Panc1 (cell line): ENCODE measurements around the gene FRMD4A. TPM values are rescaled to one million over a fixed set of nuclear protein-coding genes. Genes with fewer than 3 reads are reported as not detected.

Source experiments
- ATAC-seq: fragments of 200-7000 bp; cut with Tn5 transposase; 2 replicates; pipeline ENCODE4 v1.9.1; 2020; ENCODE audit warnings: mild to moderate bottlenecking, moderate library complexity
- BruUV-seq: library from RNA; stranded (reverse); fragments of 400-500 nt; replicated peaks from 2 replicates; lab custom pipeline; 2021; lab: Mats Ljungman, UMichigan
- CTCF ChIA-PET: fragments of 300-600 bp; sonication (Branson Sonifier 250); formaldehyde crosslinking; loops from one replicate; lab custom pipeline; 2022; ENCODE audit warnings: antibody characterized with exemption; lab: Charles Lee
- POLR2A ChIA-PET: fragments of 300-600 bp; sonication (Branson Sonifier 250); formaldehyde crosslinking; loops from one replicate; lab custom pipeline; 2022; ENCODE audit warnings: antibody characterized with exemption; lab: Charles Lee
- DNase-seq: peaks from one replicate; pipeline ENCODE4 v3.0.0-alpha.2; 2010; ENCODE audit warnings: low read depth, low spot score
- H3K27ac ChIP-seq: 2 replicates; pipeline ENCODE4 v1.5.1; 2011; ENCODE audit warnings: mild to moderate bottlenecking, low read length, inconsistent platforms
- H3K27me3 ChIP-seq: fragments of 200-500 bp; sonication (Bioruptor generic); 2 replicates; pipeline ENCODE4 v1.6.0; 2014; ENCODE audit warnings: low read length, inconsistent platforms; ENCODE audit not compliant: control insufficient read depth, insufficient read depth
- H3K36me3 ChIP-seq: fragments of 200-500 bp; sonication (Bioruptor generic); 2 replicates; pipeline ENCODE4 v1.5.1; 2014; ENCODE audit warnings: inconsistent platforms, mild to moderate bottlenecking, low read length, moderate library complexity; ENCODE audit not compliant: control insufficient read depth, insufficient read depth
- H3K4me1 ChIP-seq: 2 replicates; pipeline ENCODE4 v1.5.1; 2011; ENCODE audit warnings: inconsistent platforms, mild to moderate bottlenecking, low read length, moderate library complexity; ENCODE audit not compliant: control insufficient read depth, insufficient read depth
- H3K4me3 ChIP-seq, 2 experiments: 2 replicates each; pipeline ENCODE4 v1.5.1; 2011 to 2012; ENCODE audit warnings: low read depth in 2 of 2, low read length in 2 of 2, mild to moderate bottlenecking in 2 of 2, inconsistent platforms in 1 of 2, moderate library complexity in 1 of 2
- H3K9me3 ChIP-seq: fragments of 200-500 bp; sonication (Bioruptor generic); 2 replicates; pipeline ENCODE4 v1.5.1; 2014; ENCODE audit warnings: low read depth, mild to moderate bottlenecking, inconsistent platforms, low read length, moderate library complexity; ENCODE audit not compliant: control insufficient read depth, insufficient read depth
- POLR2AphosphoS5 ChIP-seq: IDR thresholded peaks from 2 replicates; pipeline ENCODE4 v1.6.1; 2012; ENCODE audit warnings: mild to moderate bottlenecking, low read depth, low read length, moderate library complexity
- SIN3A ChIP-seq: IDR thresholded peaks from 2 replicates; pipeline ENCODE4 v1.6.1; 2012; ENCODE audit warnings: low read depth, mild to moderate bottlenecking, low read length, moderate library complexity, borderline replicate concordance; ENCODE audit not compliant: insufficient read depth
- TCF7L2 ChIP-seq: IDR thresholded peaks from 2 replicates; pipeline ENCODE4 v1.6.1; 2011; ENCODE audit warnings: mild to moderate bottlenecking, low read depth, low read length, inconsistent platforms
- in situ Hi-C: cut with HindIII; loops from 2 replicates; pipeline ENCODE4 v1.10.0; 2016; ENCODE audit warnings: low sequenced_read_pairs, low pct_unique_long_range_greater_than_20kb
- intact Hi-C: fragments of 100-400 bp; cut with micrococcal nuclease; formaldehyde crosslinking; loops from one replicate; pipeline ENCODE4 v1.10.0; 2022; ENCODE audit not compliant: unreplicated experiment
- total RNA-seq: library from RNA; stranded (reverse); gene quantifications from one replicate; pipeline ENCODE4 v1.2.1, GENCODE V29; 2021; ENCODE audit not compliant: unreplicated experiment
- TF ChIP-seq, protein P1 (sequence below), 2 experiments: IDR thresholded peaks; 2 replicates each; pipeline ENCODE4 v1.6.1; 2011 to 2012; ENCODE audit warnings: low read depth in 2 of 2, control low read depth in 1 of 2, low read length in 1 of 2, mild to moderate bottlenecking in 1 of 2, moderate library complexity in 1 of 2; ENCODE audit not compliant: insufficient read depth in 1 of 2
- TF ChIP-seq, protein P2 (sequence below): fragments of 450-650 bp; IDR thresholded peaks from 2 replicates; pipeline ENCODE4 v1.5.1; 2017; ENCODE audit warnings: mild to moderate bottlenecking

FRMD4A gene
- total RNA-seq, 1 experiment from 2014 or later = 7.1 TPM

DNA sequence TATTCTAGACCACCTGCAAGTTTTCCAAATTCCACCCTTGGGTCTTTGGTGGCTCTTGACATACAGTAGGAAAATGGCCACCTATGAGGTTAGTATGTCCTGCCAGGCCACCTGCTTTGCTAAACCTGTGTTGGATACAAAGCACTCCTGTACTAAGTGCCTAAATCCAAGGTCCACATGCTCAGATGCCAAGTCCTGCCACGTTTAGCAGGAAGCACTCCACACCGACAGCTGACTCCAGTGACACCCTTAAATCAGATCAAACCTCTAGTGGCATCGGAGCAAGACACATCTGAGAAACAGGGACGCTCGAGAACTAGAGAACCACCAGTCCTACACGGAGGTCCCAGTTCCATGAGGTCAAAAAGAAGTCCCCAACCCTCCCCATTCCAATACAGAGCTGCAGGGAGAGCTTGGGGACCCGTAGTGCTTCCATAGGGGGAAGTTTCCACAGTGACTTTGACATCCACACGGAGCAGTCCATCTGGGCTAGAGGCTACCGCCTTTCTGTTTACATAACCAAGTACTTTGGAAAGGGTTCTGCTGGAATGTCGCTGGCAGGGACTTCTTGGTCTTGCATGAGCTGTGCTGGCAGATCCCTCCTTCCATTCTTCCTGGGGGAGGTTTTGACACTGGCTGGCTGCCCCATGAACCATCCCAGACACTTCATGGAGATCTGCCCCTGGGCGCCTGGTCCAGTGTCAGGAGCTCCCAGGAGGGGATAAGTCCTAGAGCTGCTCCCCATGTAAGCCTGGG, 453.4 kb downstream of the FRMD4A start:
- CTCF ChIA-PET = no interaction called here
- ATAC-seq = no peak
- no peak for DNase-seq

DNA sequence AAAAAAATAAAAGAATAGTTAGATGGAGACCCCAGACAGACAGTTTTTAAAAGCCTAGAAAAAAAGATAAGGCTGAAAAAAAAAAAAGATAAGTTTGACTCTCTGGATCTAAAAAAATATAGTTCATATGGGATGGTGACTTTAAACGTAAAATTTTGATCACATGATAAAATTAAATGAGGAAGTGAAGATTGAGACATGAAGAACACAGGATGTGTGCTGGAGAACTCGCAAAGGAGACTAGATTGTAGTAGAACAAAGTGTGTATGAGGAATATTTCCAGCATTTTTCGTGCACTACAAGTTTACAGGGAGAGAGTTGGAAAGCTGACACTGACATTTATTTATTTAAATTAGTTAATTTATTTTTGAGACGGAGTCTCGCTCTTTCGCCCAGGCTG, 457.5 kb downstream of the FRMD4A start:
- DNase-seq = no peak
- ATAC-seq = no peak
- POLR2A ChIA-PET = no interaction called here
- H3K9me3 ChIP-seq = no peaks in the 10 kb centered on the region
- H3K36me3 ChIP-seq = no peaks in the 10 kb centered on the region
- H3K27me3 ChIP-seq = no peaks in the 10 kb centered on the region
- TF ChIP-seq TCF7L2 (no peak), SIN3A (no peak), POLR2AphosphoS5 (no peak)
- TF ChIP-seq, protein P1, sequence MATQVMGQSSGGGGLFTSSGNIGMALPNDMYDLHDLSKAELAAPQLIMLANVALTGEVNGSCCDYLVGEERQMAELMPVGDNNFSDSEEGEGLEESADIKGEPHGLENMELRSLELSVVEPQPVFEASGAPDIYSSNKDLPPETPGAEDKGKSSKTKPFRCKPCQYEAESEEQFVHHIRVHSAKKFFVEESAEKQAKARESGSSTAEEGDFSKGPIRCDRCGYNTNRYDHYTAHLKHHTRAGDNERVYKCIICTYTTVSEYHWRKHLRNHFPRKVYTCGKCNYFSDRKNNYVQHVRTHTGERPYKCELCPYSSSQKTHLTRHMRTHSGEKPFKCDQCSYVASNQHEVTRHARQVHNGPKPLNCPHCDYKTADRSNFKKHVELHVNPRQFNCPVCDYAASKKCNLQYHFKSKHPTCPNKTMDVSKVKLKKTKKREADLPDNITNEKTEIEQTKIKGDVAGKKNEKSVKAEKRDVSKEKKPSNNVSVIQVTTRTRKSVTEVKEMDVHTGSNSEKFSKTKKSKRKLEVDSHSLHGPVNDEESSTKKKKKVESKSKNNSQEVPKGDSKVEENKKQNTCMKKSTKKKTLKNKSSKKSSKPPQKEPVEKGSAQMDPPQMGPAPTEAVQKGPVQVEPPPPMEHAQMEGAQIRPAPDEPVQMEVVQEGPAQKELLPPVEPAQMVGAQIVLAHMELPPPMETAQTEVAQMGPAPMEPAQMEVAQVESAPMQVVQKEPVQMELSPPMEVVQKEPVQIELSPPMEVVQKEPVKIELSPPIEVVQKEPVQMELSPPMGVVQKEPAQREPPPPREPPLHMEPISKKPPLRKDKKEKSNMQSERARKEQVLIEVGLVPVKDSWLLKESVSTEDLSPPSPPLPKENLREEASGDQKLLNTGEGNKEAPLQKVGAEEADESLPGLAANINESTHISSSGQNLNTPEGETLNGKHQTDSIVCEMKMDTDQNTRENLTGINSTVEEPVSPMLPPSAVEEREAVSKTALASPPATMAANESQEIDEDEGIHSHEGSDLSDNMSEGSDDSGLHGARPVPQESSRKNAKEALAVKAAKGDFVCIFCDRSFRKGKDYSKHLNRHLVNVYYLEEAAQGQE (IDR thresholded peaks at IDR 0.05; ENCODE audit: insufficient read depth in 1 of 2, low read depth in 2 of 2, low read length in 1 of 2) = no peak
- TF ChIP-seq, protein P2, sequence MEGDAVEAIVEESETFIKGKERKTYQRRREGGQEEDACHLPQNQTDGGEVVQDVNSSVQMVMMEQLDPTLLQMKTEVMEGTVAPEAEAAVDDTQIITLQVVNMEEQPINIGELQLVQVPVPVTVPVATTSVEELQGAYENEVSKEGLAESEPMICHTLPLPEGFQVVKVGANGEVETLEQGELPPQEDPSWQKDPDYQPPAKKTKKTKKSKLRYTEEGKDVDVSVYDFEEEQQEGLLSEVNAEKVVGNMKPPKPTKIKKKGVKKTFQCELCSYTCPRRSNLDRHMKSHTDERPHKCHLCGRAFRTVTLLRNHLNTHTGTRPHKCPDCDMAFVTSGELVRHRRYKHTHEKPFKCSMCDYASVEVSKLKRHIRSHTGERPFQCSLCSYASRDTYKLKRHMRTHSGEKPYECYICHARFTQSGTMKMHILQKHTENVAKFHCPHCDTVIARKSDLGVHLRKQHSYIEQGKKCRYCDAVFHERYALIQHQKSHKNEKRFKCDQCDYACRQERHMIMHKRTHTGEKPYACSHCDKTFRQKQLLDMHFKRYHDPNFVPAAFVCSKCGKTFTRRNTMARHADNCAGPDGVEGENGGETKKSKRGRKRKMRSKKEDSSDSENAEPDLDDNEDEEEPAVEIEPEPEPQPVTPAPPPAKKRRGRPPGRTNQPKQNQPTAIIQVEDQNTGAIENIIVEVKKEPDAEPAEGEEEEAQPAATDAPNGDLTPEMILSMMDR = no peak
- intact Hi-C loops = no loop called here
- no peaks in the 10 kb centered on the region for H3K4me1 ChIP-seq
- H3K4me3 ChIP-seq = no peak overlapping the region
- H3K27ac ChIP-seq = no peak overlapping the region
- CTCF ChIA-PET = no interaction called here
- no TSS peak for BruUV-seq
- in situ Hi-C loops = no loop called here

More for the DNA sequence above, 453.4 kb downstream of the FRMD4A start:
- Histone ChIP-seq H3K4me1 (no peaks in the 10 kb centered on the region), H3K4me3 (no peak overlapping the region), H3K36me3 (no peaks in the 10 kb centered on the region), H3K27ac (no peak overlapping the region), H3K27me3 (no peaks in the 10 kb centered on the region), H3K9me3 (no peaks in the 10 kb centered on the region)
- TF ChIP-seq POLR2AphosphoS5 (no peak), TCF7L2 (no peak), SIN3A (no peak)
- TF ChIP-seq, protein P1 (IDR thresholded peaks at IDR 0.05; ENCODE audit: insufficient read depth in 1 of 2, low read depth in 2 of 2, low read length in 1 of 2) = no peak
- TF ChIP-seq, protein P2 = no peak
- no TSS peak for BruUV-seq
- intact Hi-C loops = no loop called here
- in situ Hi-C loops = no loop called here
- POLR2A ChIA-PET = no interaction called here
